K562 (cell line): ENCODE measurements around the gene RSBN1L. TPM values are rescaled to one million over a fixed set of nuclear protein-coding genes. Genes with fewer than 3 reads are reported as not detected.

Experiments
- BCL6 ChIP-seq: fragments of 250-450 bp; sonication (Bioruptor Pico); IDR thresholded peaks from 2 replicates; pipeline ENCODE4 v1.4.0; 2020
- CC2D1A ChIP-seq: fragments of 450-650 bp; IDR thresholded peaks from 2 replicates; pipeline ENCODE4 v1.6.1; 2017; ENCODE audit warnings: mild to moderate bottlenecking
- ESRRB ChIP-seq: fragments of 250-450 bp; sonication (Bioruptor Pico); IDR thresholded peaks from 2 replicates; pipeline ENCODE4 v1.5.0; 2020; ENCODE audit warnings: mild to moderate bottlenecking, moderate library complexity, borderline replicate concordance
- GABPB2 ChIP-seq: fragments of 250-450 bp; sonication (Bioruptor Pico); conservative IDR thresholded peaks from 2 replicates; pipeline ENCODE4 v1.5.1; 2021; ENCODE audit warnings: mild to moderate bottlenecking
- HMGXB4 ChIP-seq: sonication (generic); formaldehyde crosslinking; IDR thresholded peaks from 2 replicates; pipeline ENCODE4 v1.8.1; 2023; ENCODE audit warnings: mild to moderate bottlenecking, missing genetic modification reagents
- HNRNPH1 ChIP-seq: fragments of 200-400 bp; formaldehyde crosslinking; optimal IDR thresholded peaks from 2 replicates; pipeline ENCODE3; 2017; ENCODE audit warnings: low read depth, mild to moderate bottlenecking, low read length, moderate library complexity
- HNRNPLL ChIP-seq: fragments of 200-400 bp; formaldehyde crosslinking; IDR thresholded peaks from 2 replicates; pipeline ENCODE4 v1.6.1; 2017; ENCODE audit warnings: low read length, low read depth, mild to moderate bottlenecking; ENCODE audit not compliant: poor library complexity, severe bottlenecking
- POLR2A ChIP-seq: fragments of 450-650 bp; conservative IDR thresholded peaks from 2 replicates; pipeline ENCODE4 v1.6.1; 2016
- PRMT5 ChIP-seq: sonication (generic); formaldehyde crosslinking; IDR thresholded peaks from 2 replicates; pipeline ENCODE4 v1.5.0; 2020; ENCODE audit warnings: missing genetic modification reagents
- RBM15 ChIP-seq: fragments of 200-400 bp; formaldehyde crosslinking; IDR thresholded peaks from 2 replicates; pipeline ENCODE4 v1.6.1; 2018; ENCODE audit warnings: mild to moderate bottlenecking, low read length, moderate library complexity; ENCODE audit not compliant: insufficient read depth
- SUPT5H ChIP-seq: fragments of 450-650 bp; IDR thresholded peaks from 2 replicates; pipeline ENCODE4 v1.6.1; 2016
- TAF1 ChIP-seq: IDR thresholded peaks from 2 replicates; pipeline ENCODE4 v1.6.1; 2011; ENCODE audit warnings: mild to moderate bottlenecking, low read length, moderate library complexity; ENCODE audit not compliant: insufficient read depth, control insufficient read depth, severe bottlenecking; ENCODE audit errors: extremely low read depth
- ZNF274 ChIP-seq: IDR thresholded peaks from 2 replicates; pipeline ENCODE4 v1.6.1; 2011; ENCODE audit warnings: low read depth, mild to moderate bottlenecking, low read length, moderate library complexity, borderline replicate concordance
- ZNF384 ChIP-seq: IDR thresholded peaks from 2 replicates; pipeline ENCODE4 v1.6.1; 2012; ENCODE audit warnings: low read depth, low read length, improper control_type of control experiment
- polyA plus RNA-seq, 8 experiments: library from polyadenylated mRNA; depleted of rRNA in 4 of 8; stranded (reverse) in 5 of 8; unstranded in 3 of 8; fragments of >200 nt; fragmentation: Nextera tagmentation in 2 of 8; fragmentation: Illumina TruSeq in 1 of 8; extraction: Ambion mirVana in 2 of 8; extraction: Trizol in 1 of 8; gene quantifications; 2 replicates each; pipeline versions ENCODE4 v1.2.1 to v1.2.3, GENCODE V29; 2011 to 2014; ENCODE audit warnings: inconsistent platforms in 1 of 8, missing spikeins in 1 of 8
- total RNA-seq, 7 experiments: library from RNA; depleted of rRNA in 6 of 7; stranded (reverse); fragments of >200 nt in 6 of 7; fragmentation: Illumina TruSeq in 2 of 7; extraction: Trizol in 2 of 7; gene quantifications; 2 replicates each; pipeline versions ENCODE4 v1.2.1 to v1.2.3, GENCODE V29; 2011 to 2021; ENCODE audit warnings: low replicate concordance in 1 of 7
- TF ChIP-seq, protein P1 (sequence below): fragments of 250-450 bp; sonication (Bioruptor Pico); IDR thresholded peaks from 2 replicates; pipeline ENCODE4 v1.8.0; 2022; ENCODE audit warnings: moderate library complexity, mild to moderate bottlenecking, inconsistent platforms
- TF ChIP-seq, protein P2 (sequence below): fragments of 250-450 bp; sonication (Bioruptor Pico); IDR thresholded peaks from 2 replicates; pipeline ENCODE4 v1.4.0; 2020; ENCODE audit warnings: mild to moderate bottlenecking

The RSBN1L gene
- total and polyA plus RNA-seq, 9 of the 15 experiments (the other 6 are each of a cell fraction or from before 2014, with no cell fraction given): 6.2 to 35.2 (median 20.1) TPM

- TF ChIP-seq, protein P1, sequence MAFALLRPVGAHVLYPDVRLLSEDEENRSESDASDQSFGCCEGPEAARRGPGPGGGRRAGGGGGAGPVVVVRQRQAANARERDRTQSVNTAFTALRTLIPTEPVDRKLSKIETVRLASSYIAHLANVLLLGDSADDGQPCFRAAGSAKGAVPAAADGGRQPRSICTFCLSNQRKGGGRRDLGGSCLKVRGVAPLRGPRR (CRISPR knock-in tag): no peak
- TF ChIP-seq SUPT5H: 0 out of 2 replicates have a peak, but pooled peaks have one; percentile 25
- no peak for TF ChIP-seq HNRNPH1
- TF ChIP-seq, protein P2, sequence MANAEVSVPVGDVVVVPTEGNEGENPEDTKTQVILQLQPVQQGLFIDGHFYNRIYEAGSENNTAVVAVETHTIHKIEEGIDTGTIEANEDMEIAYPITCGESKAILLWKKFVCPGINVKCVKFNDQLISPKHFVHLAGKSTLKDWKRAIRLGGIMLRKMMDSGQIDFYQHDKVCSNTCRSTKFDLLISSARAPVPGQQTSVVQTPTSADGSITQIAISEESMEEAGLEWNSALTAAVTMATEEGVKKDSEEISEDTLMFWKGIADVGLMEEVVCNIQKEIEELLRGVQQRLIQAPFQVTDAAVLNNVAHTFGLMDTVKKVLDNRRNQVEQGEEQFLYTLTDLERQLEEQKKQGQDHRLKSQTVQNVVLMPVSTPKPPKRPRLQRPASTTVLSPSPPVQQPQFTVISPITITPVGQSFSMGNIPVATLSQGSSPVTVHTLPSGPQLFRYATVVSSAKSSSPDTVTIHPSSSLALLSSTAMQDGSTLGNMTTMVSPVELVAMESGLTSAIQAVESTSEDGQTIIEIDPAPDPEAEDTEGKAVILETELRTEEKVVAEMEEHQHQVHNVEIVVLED (CRISPR knock-in tag): no peak
- no peak for TF ChIP-seq CC2D1A
- no peak for TF ChIP-seq HMGXB4
- TF ChIP-seq GABPB2 (CRISPR knock-in tag): no peak
- no peak for TF ChIP-seq PRMT5 (CRISPR knock-in tag)
- no peak for TF ChIP-seq ZNF384
- no peak for TF ChIP-seq BCL6
- TF ChIP-seq RBM15: no peak
- TF ChIP-seq HNRNPLL: no peak
- no peak for TF ChIP-seq TAF1
- TF ChIP-seq ZNF274: no peak
- no peak for TF ChIP-seq ESRRB (CRISPR knock-in tag)
- 0 out of 2 replicates have a peak, but pooled peaks have one; percentile 29 for TF ChIP-seq POLR2A
Measured at GRCh38 chr7:77648742-77649338, 47.4 kb upstream of the RSBN1L start (continued).
